Peyer's patch (tissue), 4 donors: ENCODE data around the gene SCML1. TPM values are rescaled to one million over a fixed set of nuclear protein-coding genes. Genes with fewer than 3 reads are reported as not detected.

Source experiments
- DNase-seq, 3 donors: peaks; one replicate each; pipeline ENCODE4 v3.0.0-alpha.2; 2017 to 2019
- H3K27ac ChIP-seq, 4 donors: fragments of 200-600 bp; sonication (generic); one replicate each; pipeline ENCODE4 v1.5.1; 2016 to 2019
- H3K27me3 ChIP-seq, 2 donors: fragments of 200-600 bp; sonication (generic); one replicate each; pipeline ENCODE4 v1.5.1; 2019
- H3K36me3 ChIP-seq, 3 donors: fragments of 200-600 bp; sonication (generic); one replicate each; pipeline ENCODE4 v1.5.1; 2016 to 2019
- H3K4me1 ChIP-seq, 4 donors: fragments of 200-600 bp; sonication (generic); one replicate each; pipeline ENCODE4 v1.5.1; 2016 to 2019
- H3K4me3 ChIP-seq, 4 donors: fragments of 200-600 bp; sonication (generic); 1 replicate in 3 of 4; 2 replicates in 1 of 4; pipeline ENCODE4 v1.5.1; 2016 to 2019; ENCODE audit warnings: mild to moderate bottlenecking in 1 of 4
- H3K9me3 ChIP-seq, 4 donors: fragments of 200-600 bp; sonication (generic); one replicate each; pipeline ENCODE4 v1.5.1; 2016 to 2019; ENCODE audit warnings: mild to moderate bottlenecking in 1 of 4
- CTCF ChIP-seq, 6 experiments: fragments of 450-650 bp in 4 of 6; fragments of 200-600 bp in 2 of 6; sonication (generic) in 1 of 6; IDR thresholded peaks; one replicate each; pipeline ENCODE4 v1.5.1; 2017 to 2019; ENCODE audit warnings: antibody characterized with exemption in 6 of 6, mild to moderate bottlenecking in 3 of 6, moderate library complexity in 1 of 6
- POLR2A ChIP-seq, 2 donors: fragments of 450-650 bp; IDR thresholded peaks; one replicate each; pipeline ENCODE4 v1.5.1; 2017; ENCODE audit warnings: antibody characterized with exemption in 2 of 2, mild to moderate bottlenecking in 2 of 2, moderate library complexity in 2 of 2
- total RNA-seq, 4 donors: library from RNA; depleted of rRNA; stranded (reverse); fragments of >200 nt; gene quantifications; one replicate each; pipeline ENCODE4 v1.1.0, GENCODE V29; 2016

SCML1 gene
- total RNA-seq, 4 donors from 2014 or later: 14.0 to 20.6 (median 18.7) TPM

DNA sequence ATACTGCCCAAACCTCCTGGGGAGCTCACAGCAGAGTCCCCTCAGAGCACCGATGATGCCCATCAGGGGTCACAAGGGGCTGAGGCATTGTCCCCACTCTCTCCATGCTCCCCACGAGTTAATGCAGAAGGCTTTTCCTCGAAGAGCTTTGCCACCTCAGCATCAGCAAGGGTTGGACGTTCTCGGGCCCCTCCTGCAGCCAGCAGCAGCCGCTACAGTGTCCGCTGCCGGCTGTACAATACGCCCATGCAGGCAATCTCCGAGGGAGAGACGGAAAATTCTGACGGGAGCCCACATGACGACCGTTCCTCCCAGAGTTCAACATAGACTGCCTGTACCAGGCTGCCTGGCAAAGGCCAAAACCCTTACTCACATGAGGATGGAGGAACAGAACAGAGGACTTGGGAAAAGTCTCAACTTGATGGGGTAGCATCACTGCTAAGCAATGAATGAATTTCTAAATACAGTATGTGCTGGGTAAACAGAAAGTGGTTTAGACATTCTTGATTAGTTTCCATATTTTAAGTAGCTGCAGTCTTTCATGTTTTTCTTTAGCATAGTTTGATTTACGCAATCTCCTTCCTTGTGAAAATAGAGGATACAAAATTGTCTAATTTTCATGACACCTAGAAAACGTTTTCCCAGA, 5.0 kb upstream of the SCML1 start:
- no peak overlapping the region for H3K4me3 ChIP-seq
- no peak overlapping the region for H3K27ac ChIP-seq
- no peaks in the 10 kb centered on the region for H3K27me3 ChIP-seq
- H3K36me3 ChIP-seq: no peaks in the 10 kb centered on the region
- H3K4me1 ChIP-seq: no peaks in the 10 kb centered on the region
- no peaks in the 10 kb centered on the region for H3K9me3 ChIP-seq
- no peak for TF ChIP-seq CTCF (IDR thresholded peaks at IDR 0.05)
- no peak for TF ChIP-seq POLR2A (IDR thresholded peaks at IDR 0.05)
- no peak for DNase-seq

GRCh38 chrX:17735406-17735805, 1.9 kb upstream of the SCML1 start:
- DNase-seq: no peak
- H3K9me3 ChIP-seq: no peaks in the 10 kb centered on the region
- H3K27ac ChIP-seq: peak overlapping the region in 1 of 4 donors; percentile 97
- TF ChIP-seq CTCF (IDR thresholded peaks at IDR 0.05) (no peak), POLR2A (IDR thresholded peaks at IDR 0.05) (no peak)
- H3K27me3 ChIP-seq: no peaks in the 10 kb centered on the region
- H3K36me3 ChIP-seq: no peaks in the 10 kb centered on the region
- H3K4me1 ChIP-seq: no peaks in the 10 kb centered on the region
- H3K4me3 ChIP-seq: peak overlapping the region in 1 of 4 donors; percentile 43

DNA sequence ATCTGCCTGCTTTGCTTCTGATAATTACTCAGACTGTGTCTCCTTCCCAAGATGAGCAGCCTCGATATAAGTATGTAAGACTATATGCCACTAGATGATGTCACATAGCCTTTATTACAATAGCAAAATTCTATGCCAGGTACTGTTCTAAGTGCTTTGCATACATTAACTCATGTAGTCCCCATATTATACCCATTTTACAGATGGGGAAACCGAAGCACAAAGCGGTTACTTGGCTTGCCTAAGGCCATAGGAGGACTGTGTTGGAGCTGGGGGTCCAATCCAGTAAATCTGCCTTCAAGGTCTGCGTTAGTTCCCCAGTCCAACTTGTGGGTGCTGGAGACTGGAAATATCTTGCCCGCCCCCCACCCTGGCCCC, 826 bp upstream of the SCML1 start:
- H3K4me3 ChIP-seq: peak overlapping the region; percentile 30 to 43 (median 37)
- no peaks in the 10 kb centered on the region for H3K27me3 ChIP-seq
- H3K9me3 ChIP-seq: no peaks in the 10 kb centered on the region
- no peaks in the 10 kb centered on the region for H3K36me3 ChIP-seq
- no peak for DNase-seq
- TF ChIP-seq POLR2A (IDR thresholded peaks at IDR 0.05) (no peak), CTCF (IDR thresholded peaks at IDR 0.05) (no peak)
- H3K4me1 ChIP-seq: no peaks in the 10 kb centered on the region
- peak overlapping the region; percentile 44 to 97 (median 78) for H3K27ac ChIP-seq

- Histone ChIP-seq H3K27ac (peak overlapping the region; percentile 44 to 97 (median 88)), H3K4me1 (no peaks in the 10 kb centered on the region), H3K27me3 (no peaks in the 10 kb centered on the region), H3K36me3 (no peaks in the 10 kb centered on the region), H3K4me3 (peak overlapping the region; percentile 34 to 64 (median 48)), H3K9me3 (no peaks in the 10 kb centered on the region)
- TF ChIP-seq POLR2A (IDR thresholded peaks at IDR 0.05): no peak
- no peak for TF ChIP-seq CTCF (IDR thresholded peaks at IDR 0.05)
- DNase-seq: no peak
Measured at GRCh38 chrX:17737710-17737985, 355 bp downstream of the SCML1 start.

GRCh38 chrX:17737986-17738713, 857 bp downstream of the SCML1 start:
- H3K9me3 ChIP-seq: no peaks in the 10 kb centered on the region
- peak overlapping the region; percentile 44 to 97 (median 88) for H3K27ac ChIP-seq
- peak overlapping the region; percentile 34 to 64 (median 48) for H3K4me3 ChIP-seq
- H3K4me1 ChIP-seq: no peaks in the 10 kb centered on the region
- DNase-seq: peak; percentile 16 to 62 (median 56)
- no peaks in the 10 kb centered on the region for H3K36me3 ChIP-seq
- no peaks in the 10 kb centered on the region for H3K27me3 ChIP-seq
- TF ChIP-seq POLR2A (IDR thresholded peaks at IDR 0.05) (peak in 1 of 2 donors; percentile 8), CTCF (IDR thresholded peaks at IDR 0.05) (no peak)
